ENCODE measurements around the gene IFITM2. TPM values are rescaled to one million over a fixed set of nuclear protein-coding genes. Genes with fewer than 3 reads are reported as not detected.

Gene IFITM2
- polyA plus RNA-seq, 1 donor (not counting 4 experiments of a cell fraction or from before 2014, with no cell fraction given): 83.0 TPM

GRCh38 chr11:304061-304506 is 3.5 kb upstream of the IFITM2 start:
- H3K27me3 ChIP-seq (ENCODE audit: control insufficient read depth, extremely low read depth, insufficient read depth, low read length): peaks cover 11% of the 10 kb centered on the region
- H3K79me2 ChIP-seq (ENCODE audit: control insufficient read depth, insufficient read depth, low read length): no peaks in the 10 kb centered on the region
- H3K27ac ChIP-seq (ENCODE audit: control insufficient read depth, insufficient read depth, low read length): no peak overlapping the region
- H3K36me3 ChIP-seq (ENCODE audit: control insufficient read depth in 2 of 2, extremely low read depth in 1 of 2, insufficient read depth in 2 of 2, low read length in 2 of 2): no peaks in the 10 kb centered on the region
- no peak overlapping the region for H3K9ac ChIP-seq (ENCODE audit: control insufficient read depth, extremely low read depth, insufficient read depth, low read length)
- TF ChIP-seq CTCF (optimal IDR thresholded peaks at IDR 0.05 in 1 of 3, IDR thresholded peaks at IDR 0.05 in 1 of 3, conservative IDR thresholded peaks at IDR 0.05 in 1 of 3; ENCODE audit: extremely low read depth in 1 of 3, insufficient read depth in 2 of 3, low read length in 3 of 3): no peak
- no peaks in the 10 kb centered on the region for H4K20me1 ChIP-seq (ENCODE audit: control insufficient read depth, extremely low read depth, insufficient read depth, low read length)
- FAIRE-seq (no peak), DNase-seq (ENCODE audit: low read depth, low spot score) (no peak)
- H3K9me1 ChIP-seq (ENCODE audit: control insufficient read depth, extremely low read depth, insufficient read depth, low read length): no peaks in the 10 kb centered on the region
- H3K4me1 ChIP-seq (ENCODE audit: control insufficient read depth, extremely low read depth, insufficient read depth, low read length): peaks cover 3% of the 10 kb centered on the region
- H3K9me3 ChIP-seq (ENCODE audit: control insufficient read depth, low read depth, low read length): no peaks in the 10 kb centered on the region
- no peak overlapping the region for H2AFZ ChIP-seq (ENCODE audit: control insufficient read depth, low read length)
- H3K4me2 ChIP-seq (ENCODE audit: control insufficient read depth, extremely low read depth, insufficient read depth, low read depth, low read length): no peak overlapping the region
- dilution Hi-C loops (cut with MboI; ENCODE audit: extremely low pct_ligation_motif_present, low sequenced_read_pairs): no loop called here
- no peak overlapping the region for H3K4me3 ChIP-seq (ENCODE audit: control insufficient read depth in 2 of 3, extremely low read depth in 1 of 3, insufficient read depth in 2 of 3, low read depth in 1 of 3, low read length in 3 of 3)

GRCh38 chr11:304915-305843 is 2.4 kb upstream of the IFITM2 start:
- no peaks in the 10 kb centered on the region for H3K79me2 ChIP-seq (ENCODE audit: control insufficient read depth, insufficient read depth, low read length)
- TF ChIP-seq EZH2 (IDR thresholded peaks at IDR 0.05; ENCODE audit: low read length): no peak
- TF ChIP-seq CTCF (optimal IDR thresholded peaks at IDR 0.05 in 1 of 3, IDR thresholded peaks at IDR 0.05 in 1 of 3, conservative IDR thresholded peaks at IDR 0.05 in 1 of 3; ENCODE audit: extremely low read depth in 1 of 3, insufficient read depth in 2 of 3, low read length in 3 of 3): peak; percentile 60 to 68 (median 62)
- no peaks in the 10 kb centered on the region for H4K20me1 ChIP-seq (ENCODE audit: control insufficient read depth, extremely low read depth, insufficient read depth, low read length)
- H3K4me2 ChIP-seq (ENCODE audit: control insufficient read depth, extremely low read depth, insufficient read depth, low read depth, low read length): no peak overlapping the region
- no peak for DNase-seq (ENCODE audit: low read depth, low spot score)
- no peak overlapping the region for H3K9ac ChIP-seq (ENCODE audit: control insufficient read depth, extremely low read depth, insufficient read depth, low read length)
- no peak overlapping the region for H3K27ac ChIP-seq (ENCODE audit: control insufficient read depth, insufficient read depth, low read length)
- H3K4me1 ChIP-seq (ENCODE audit: control insufficient read depth, extremely low read depth, insufficient read depth, low read length): peaks cover 14% of the 10 kb centered on the region
- no peaks in the 10 kb centered on the region for H3K36me3 ChIP-seq (ENCODE audit: control insufficient read depth in 2 of 2, extremely low read depth in 1 of 2, insufficient read depth in 2 of 2, low read length in 2 of 2)
- peaks cover 7% of the 10 kb centered on the region for H3K27me3 ChIP-seq (ENCODE audit: control insufficient read depth, extremely low read depth, insufficient read depth, low read length)
- no peak overlapping the region for H3K4me3 ChIP-seq (ENCODE audit: control insufficient read depth in 2 of 3, extremely low read depth in 1 of 3, insufficient read depth in 2 of 3, low read depth in 1 of 3, low read length in 3 of 3)
- no peaks in the 10 kb centered on the region for H3K9me1 ChIP-seq (ENCODE audit: control insufficient read depth, extremely low read depth, insufficient read depth, low read length)
- dilution Hi-C loops (cut with MboI; ENCODE audit: extremely low pct_ligation_motif_present, low sequenced_read_pairs): no loop called here
- no peak overlapping the region for H2AFZ ChIP-seq (ENCODE audit: control insufficient read depth, low read length)
- no peaks in the 10 kb centered on the region for H3K9me3 ChIP-seq (ENCODE audit: control insufficient read depth, low read depth, low read length)
- FAIRE-seq: no peak
